Activated CD8-positive, alpha-beta memory T cell treated with anti-CD3 and anti-CD28 coated beads, Interleukin-2, amount 50 U/mL, for 24 hours (primary cell): ENCODE results near the gene MAGEB3.
"Not testable (repeated sequence)": the region's sequence is repeated elsewhere in the genome, so short reads cannot be mapped to it uniquely, and the experiment has no call there.

ENCODE experiments used
- DNase-seq: peaks from one replicate; pipeline ENCODE4 v3.0.0-alpha.2; 2020; ENCODE audit errors: extremely low read depth

The MAGEB3 gene, protein sequence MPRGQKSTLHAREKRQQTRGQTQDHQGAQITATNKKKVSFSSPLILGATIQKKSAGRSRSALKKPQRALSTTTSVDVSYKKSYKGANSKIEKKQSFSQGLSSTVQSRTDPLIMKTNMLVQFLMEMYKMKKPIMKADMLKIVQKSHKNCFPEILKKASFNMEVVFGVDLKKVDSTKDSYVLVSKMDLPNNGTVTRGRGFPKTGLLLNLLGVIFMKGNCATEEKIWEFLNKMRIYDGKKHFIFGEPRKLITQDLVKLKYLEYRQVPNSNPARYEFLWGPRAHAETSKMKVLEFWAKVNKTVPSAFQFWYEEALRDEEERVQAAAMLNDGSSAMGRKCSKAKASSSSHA

DNA sequence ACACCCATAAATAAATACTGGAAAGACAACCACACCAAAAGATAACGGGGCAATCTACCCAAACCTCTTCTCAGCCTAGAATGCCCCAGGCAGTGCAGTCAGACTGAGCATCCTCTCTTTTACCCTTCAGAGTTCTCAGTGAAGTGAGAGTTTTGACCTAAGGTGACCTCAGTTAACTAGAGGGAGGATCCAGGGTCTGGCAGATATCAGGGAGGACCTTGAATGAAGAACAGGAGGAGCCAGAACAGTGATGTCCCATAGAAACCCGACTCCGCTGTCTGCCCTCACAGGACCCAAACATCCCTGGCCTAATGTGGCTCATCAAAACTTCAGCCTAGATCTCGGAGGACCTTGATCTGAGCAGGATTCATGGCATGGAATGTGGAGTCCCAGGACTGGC lies at the start of gene MAGEB3:
Gene MAGEB3 (plus strand): TSS at position 263 of the 400 bp plus-strand sequence. CDS start 5,268 bp downstream, outside the sequence.
- DNase-seq: no peak

- no peak for DNase-seq
Measured at GRCh38 chrX:30181353-30181752, 49.1 kb upstream of the MAGEB3 start.

DNA sequence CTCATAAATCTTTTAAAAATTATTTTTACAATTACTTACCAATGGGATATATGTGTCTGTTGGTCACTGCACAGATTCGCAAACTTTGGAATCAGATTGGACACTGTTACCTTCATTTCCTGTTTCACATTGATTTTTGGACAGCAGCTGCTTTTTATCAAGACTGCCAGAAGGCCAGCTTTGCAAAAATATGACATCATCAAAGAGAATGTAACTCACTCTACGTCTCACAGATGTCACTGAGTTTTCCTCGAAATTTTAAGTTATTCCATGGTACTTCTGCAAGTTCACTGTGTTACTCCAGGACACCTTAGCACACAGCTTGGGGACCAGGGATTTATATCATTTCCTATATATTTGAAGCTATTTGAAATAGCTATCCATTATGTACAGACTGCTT lies 46.9 kb upstream of the MAGEB3 start:
- DNase-seq: no peak

- DNase-seq: no peak
Measured at GRCh38 chrX:30190426-30190825, 40.0 kb upstream of the MAGEB3 start.

- not testable (repeated sequence) for DNase-seq
Measured at GRCh38 chrX:30193910-30194309, 36.5 kb upstream of the MAGEB3 start.

DNA sequence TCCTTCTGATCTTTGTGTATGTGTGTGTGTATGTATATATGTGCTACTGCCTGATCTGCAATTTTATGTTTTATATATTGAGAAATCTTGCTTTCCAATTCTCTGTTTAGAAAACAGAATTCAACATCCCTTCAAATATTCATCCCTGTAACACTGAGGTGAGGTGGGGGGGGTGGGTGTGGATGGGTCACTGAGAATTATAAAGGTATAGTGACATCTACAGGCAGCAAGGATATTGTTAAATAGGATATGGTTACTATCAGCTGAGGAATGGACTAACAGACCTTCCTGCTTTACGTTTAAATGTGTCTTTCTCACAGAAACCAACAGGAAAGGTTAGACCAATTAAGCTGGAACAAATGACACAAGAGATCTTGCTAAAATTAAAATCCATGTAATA lies 34.1 kb upstream of the MAGEB3 start:
- DNase-seq: no peak

DNA sequence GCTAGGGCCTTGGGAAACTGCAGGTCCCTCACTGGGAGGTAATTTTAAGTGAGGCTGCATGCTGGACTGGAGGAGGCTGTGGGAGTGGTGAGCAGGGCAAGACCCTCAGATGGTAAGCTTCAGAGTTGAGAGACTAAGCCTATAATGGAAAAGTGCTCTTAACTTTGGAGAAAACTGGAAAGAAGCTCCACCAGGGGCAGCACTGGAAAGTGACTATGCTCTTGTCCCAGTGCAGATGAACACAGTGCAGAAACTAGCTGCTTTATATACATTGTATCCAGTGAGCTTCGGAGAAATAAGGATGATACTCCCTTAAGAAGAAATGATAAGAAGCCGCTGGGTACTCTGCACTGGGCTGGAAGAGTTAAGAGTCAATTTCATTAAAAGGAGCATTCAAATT lies 18.3 kb upstream of the MAGEB3 start:
- no peak for DNase-seq

GRCh38 chrX:30215357-30215843 lies 15.1 kb upstream of the MAGEB3 start, which contains the start of gene MAGEB2:
Gene MAGEB2, plus strand, starts transcription at chrX:30215563. Its CDS starts 3,018 bp downstream, at chrX:30218581.
- DNase-seq: no peak

DNA sequence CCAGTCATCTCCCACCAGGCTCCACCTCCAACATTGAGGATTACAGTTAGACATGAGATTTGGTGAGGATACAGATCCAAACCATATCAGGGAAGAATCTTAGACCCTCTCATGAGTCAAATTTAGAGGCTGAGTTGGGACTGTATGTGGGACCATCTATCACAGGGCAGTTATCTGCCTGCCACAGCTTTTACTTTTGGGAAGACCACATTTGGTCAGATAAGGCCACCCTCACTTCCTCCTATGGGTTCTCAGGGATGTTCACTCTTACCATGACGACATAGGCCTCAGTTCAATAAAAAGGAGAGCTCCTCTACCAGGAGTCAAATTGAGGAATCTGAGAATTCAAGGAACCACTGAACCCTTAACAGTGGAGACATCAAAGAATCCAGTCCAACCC lies 13.0 kb upstream of the MAGEB3 start:
- DNase-seq: no peak

GRCh38 chrX:30219372-30219771 lies 11.1 kb upstream of the MAGEB3 start:
- DNase-seq: no peak

DNA sequence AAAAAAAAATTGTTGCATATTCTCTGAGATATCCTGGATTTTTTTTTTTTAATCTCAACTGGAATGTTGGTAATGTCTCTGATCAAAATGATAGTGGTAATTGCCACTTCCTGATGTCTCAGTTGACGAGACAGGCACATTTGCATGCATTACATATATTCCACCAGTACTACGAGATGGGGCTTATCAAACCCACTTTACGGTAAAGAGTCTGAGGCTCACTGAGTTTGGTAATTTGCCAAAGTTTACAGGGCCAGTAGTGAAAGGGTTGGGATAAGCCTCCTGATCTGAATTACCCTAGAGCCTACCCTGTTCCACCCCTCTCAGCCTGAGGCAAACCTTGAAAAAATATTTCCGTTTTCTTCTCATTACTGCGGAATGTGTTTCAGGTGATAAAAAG lies 9.8 kb upstream of the MAGEB3 start:
- DNase-seq: no peak

- DNase-seq: no peak
Measured at GRCh38 chrX:30224536-30224935, 5.9 kb upstream of the MAGEB3 start.

- DNase-seq: no peak
Measured at GRCh38 chrX:30228526-30228925, 1.9 kb upstream of the MAGEB3 start.

DNA sequence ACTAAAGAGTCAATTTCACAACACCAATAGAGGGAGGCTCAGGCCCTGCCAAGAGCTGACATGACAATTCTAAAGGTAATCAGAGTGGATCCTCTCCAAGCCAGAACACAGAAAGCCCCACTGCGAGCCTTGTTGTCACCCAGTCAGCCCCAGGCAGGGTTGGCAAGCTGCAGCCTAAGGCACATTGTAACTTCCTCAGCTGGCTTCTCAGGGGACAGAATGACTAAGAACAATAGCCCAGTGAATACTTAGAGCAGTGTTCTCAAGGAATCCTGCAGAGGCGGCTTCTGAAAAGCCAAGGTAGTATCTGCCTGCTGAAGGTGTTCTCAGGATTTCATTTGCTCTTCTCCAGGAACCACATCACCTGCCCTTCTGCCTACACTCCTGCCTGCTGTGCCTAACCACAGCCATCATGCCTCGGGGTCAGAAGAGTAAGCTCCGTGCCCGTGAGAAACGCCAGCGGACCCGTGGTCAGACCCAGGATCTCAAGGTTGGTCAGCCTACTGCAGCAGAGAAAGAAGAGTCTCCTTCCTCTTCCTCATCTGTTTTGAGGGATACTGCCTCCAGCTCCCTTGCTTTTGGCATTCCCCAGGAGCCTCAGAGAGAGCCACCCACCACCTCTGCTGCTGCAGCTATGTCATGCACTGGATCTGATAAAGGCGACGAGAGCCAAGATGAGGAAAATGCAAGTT lies 11.4 kb downstream of the MAGEB3 start, which contains the start of gene MAGEB4:
Gene MAGEB4 (plus strand): TSS at position 277 of the 692 bp plus-strand sequence. CDS start 136 bp downstream, at position 413.
- no peak for DNase-seq

- no peak for DNase-seq
Measured at GRCh38 chrX:30246769-30247489, 16.5 kb downstream of the MAGEB3 start, which contains the start of gene MAGEB1. Gene MAGEB1, plus strand, starts transcription at chrX:30247146. Its CDS starts 3,348 bp downstream, at chrX:30250494.

- no peak for DNase-seq
Measured at GRCh38 chrX:30248854-30249253, 18.4 kb downstream of the MAGEB3 start.

GRCh38 chrX:30253257-30253656 lies 22.8 kb downstream of the MAGEB3 start:
- DNase-seq: no peak

- no peak for DNase-seq
Measured at GRCh38 chrX:30259927-30260326, 29.5 kb downstream of the MAGEB3 start.

- DNase-seq: no peak
Measured at GRCh38 chrX:30261012-30261411, 30.6 kb downstream of the MAGEB3 start.

DNA sequence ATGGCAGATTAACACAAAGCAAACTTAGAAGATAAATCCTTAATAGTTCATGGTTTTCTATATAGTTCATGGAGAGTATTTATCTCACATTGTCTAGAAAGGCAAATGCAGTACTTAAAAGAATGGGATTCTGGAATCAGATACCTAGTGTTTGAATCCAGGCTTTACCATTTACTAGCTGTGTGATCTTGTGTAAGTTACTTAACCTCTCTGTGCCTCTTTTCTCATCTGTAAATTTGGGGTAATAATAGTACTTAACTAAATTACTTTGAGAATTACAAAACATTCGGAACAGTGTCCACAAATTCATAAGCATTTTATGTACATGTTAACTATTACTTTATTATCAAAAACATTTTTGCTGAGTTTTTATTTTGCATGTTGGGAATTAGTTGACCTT lies 32.3 kb downstream of the MAGEB3 start:
- DNase-seq: no peak

- DNase-seq: no peak
Measured at GRCh38 chrX:30270639-30271038, 40.2 kb downstream of the MAGEB3 start.

- DNase-seq: no peak
Measured at GRCh38 chrX:30275498-30275897, 45.0 kb downstream of the MAGEB3 start.
